ENCODE data around the gene ATP1A1. TPM values are rescaled to one million over a fixed set of nuclear protein-coding genes. Genes with fewer than 3 reads are reported as not detected.
A peak's percentile ranks its signal among the peaks of the same experiment; 100 is the strongest.

Gene ATP1A1
- total and polyA plus RNA-seq, 4 donors = 138 to 216 (median 186) TPM

DNA sequence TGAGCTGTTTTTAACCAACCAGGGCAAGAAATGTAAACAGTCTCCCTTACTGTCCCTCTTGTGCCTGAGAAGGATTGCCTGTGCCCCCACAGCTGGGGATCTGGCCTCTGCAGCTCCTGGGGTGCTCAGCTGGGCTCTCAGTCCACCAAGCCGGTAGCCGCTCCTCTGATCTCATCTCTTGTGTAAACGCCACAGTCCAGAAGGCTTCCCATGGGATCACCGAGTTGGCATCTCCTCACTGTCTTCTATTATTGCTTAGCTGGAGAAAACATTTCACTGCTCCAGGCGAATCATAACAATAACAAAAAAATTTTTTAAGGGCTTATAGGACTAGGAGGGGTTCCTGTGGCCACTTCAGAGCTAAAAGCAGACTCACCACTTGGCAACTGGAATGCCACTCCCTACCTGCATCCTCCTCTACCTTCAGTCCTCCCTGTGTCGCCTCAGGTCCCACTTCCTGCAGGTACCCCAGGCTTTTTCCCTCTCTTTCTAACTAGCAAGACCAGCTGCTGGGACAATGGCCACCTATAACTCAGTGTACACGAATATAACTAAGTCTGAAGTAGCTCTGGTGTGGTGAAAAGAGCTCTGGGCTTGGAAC, 75.8 kb downstream of the ATP1A1 start:
- intact Hi-C loops (cut with DNase I) = no loop called here

DNA sequence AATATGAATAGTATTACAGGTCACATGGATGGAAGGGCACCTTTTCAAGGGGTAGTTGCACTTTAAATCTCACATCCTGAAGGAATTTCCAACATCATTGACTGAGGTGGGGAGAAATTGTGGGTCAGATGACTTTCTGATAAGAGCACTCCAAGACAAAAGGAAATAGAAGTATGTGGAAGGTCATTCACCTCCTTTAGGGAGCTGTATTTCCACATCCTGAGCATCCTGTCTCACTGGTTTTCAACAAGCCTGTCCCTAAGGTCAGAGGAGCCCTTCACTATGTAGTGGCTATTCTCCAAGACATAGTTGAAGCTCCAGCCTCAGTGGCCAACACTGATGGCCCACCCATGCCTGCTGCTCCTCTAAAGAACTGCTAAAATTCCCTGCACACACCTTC, 76.5 kb downstream of the ATP1A1 start:
- H3K27me3 ChIP-seq (ENCODE audit: control insufficient read depth in 1 of 2, insufficient read depth in 2 of 2, low read length in 1 of 2) = no peaks in the 10 kb centered on the region
- H3K4me3 ChIP-seq (ENCODE audit: low read length in 2 of 2) = no peak overlapping the region
- intact Hi-C loops (cut with DNase I) = no loop called here
- no peaks in the 10 kb centered on the region for H3K9me3 ChIP-seq (ENCODE audit: control insufficient read depth, low read length)
- H3K27ac ChIP-seq (ENCODE audit: low read depth in 1 of 2, low read length in 2 of 2) = no peak overlapping the region
- H3K36me3 ChIP-seq (ENCODE audit: control insufficient read depth in 1 of 2, insufficient read depth in 2 of 2, low read length in 1 of 2) = no peaks in the 10 kb centered on the region
- DNase-seq = no peak
- no peak for ATAC-seq (ENCODE audit: low FRiP score)
- H3K4me1 ChIP-seq (ENCODE audit: control insufficient read depth in 1 of 2, insufficient read depth in 2 of 2, low read length in 2 of 2) = peaks cover 0 to 6% of the 10 kb centered on the region in 2 donors

More for the DNA sequence above, 75.8 kb downstream of the ATP1A1 start:
- 13 to 18% methylated on average over 7 of the region's 7 CpGs for WGBS, 2 donors
- Histone ChIP-seq H3K4me1 (ENCODE audit: control insufficient read depth in 1 of 2, insufficient read depth in 2 of 2, low read length in 2 of 2) (peaks cover 0 to 6% of the 10 kb centered on the region in 2 donors), H3K27ac (ENCODE audit: low read depth in 1 of 2, low read length in 2 of 2) (no peak overlapping the region), H3K9me3 (ENCODE audit: control insufficient read depth, low read length) (no peaks in the 10 kb centered on the region), H3K27me3 (ENCODE audit: control insufficient read depth in 1 of 2, insufficient read depth in 2 of 2, low read length in 1 of 2) (no peaks in the 10 kb centered on the region), H3K4me3 (ENCODE audit: low read length in 2 of 2) (no peak overlapping the region), H3K36me3 (ENCODE audit: control insufficient read depth in 1 of 2, insufficient read depth in 2 of 2, low read length in 1 of 2) (no peaks in the 10 kb centered on the region)
- no peak for ATAC-seq (ENCODE audit: low FRiP score)
- DNase-seq = peak in 1 of 2 donors; percentile 61

DNA sequence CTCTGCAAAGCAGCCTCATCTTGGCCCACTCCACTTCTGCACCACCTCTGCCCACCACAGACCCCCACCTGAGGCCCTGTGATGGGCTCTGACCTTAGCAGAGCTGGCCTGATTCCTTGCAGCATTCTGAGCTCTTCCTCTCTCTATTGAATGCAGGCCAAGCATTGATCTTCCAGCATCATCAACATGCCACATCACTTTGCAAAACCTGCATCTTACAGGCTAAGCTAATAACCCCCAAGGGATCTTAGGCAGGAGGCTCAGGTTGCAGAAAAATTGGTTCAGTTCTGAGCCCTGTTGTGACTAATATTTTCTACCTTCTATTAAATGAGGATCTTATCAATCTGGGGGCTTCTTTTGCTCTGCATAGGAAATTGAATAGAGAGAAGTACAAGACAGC, 78.7 kb downstream of the ATP1A1 start:
- no peak for DNase-seq
- intact Hi-C loops (cut with DNase I) = no loop called here
- Histone ChIP-seq H3K27ac (ENCODE audit: low read depth in 1 of 2, low read length in 2 of 2) (no peak overlapping the region), H3K27me3 (ENCODE audit: control insufficient read depth in 1 of 2, insufficient read depth in 2 of 2, low read length in 1 of 2) (no peaks in the 10 kb centered on the region), H3K4me1 (ENCODE audit: control insufficient read depth in 1 of 2, insufficient read depth in 2 of 2, low read length in 2 of 2) (peaks cover 0 to 6% of the 10 kb centered on the region in 2 donors), H3K4me3 (ENCODE audit: low read length in 2 of 2) (no peak overlapping the region), H3K9me3 (ENCODE audit: control insufficient read depth, low read length) (no peaks in the 10 kb centered on the region), H3K36me3 (ENCODE audit: control insufficient read depth in 1 of 2, insufficient read depth in 2 of 2, low read length in 1 of 2) (no peaks in the 10 kb centered on the region)
- no peak for ATAC-seq (ENCODE audit: low FRiP score)

DNA sequence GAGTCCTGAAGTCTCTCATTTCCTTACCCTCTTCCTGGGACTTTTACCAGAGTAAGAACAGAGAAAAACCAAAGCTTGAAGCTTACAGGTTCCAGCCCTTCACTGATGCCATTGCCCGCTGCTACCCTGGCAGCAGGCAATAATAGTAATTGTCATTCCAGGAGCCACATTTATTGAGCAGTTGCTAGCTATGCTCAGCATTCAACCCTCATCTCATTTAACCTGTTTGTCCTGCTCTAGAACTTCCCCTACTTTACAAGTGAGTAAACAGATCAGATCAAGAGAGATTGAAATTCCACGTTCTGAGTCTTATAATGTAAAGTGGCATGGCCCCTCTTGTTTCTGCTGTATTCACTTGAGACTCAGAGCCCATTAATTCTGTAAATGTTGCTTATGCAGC, 80.4 kb downstream of the ATP1A1 start:
- no peaks in the 10 kb centered on the region for H3K27me3 ChIP-seq (ENCODE audit: control insufficient read depth in 1 of 2, insufficient read depth in 2 of 2, low read length in 1 of 2)
- 88 to 90% methylated on average over 2 of the region's 2 CpGs for WGBS, 2 donors
- intact Hi-C loops (cut with DNase I) = no loop called here
- peaks cover 0 to 6% of the 10 kb centered on the region in 2 donors for H3K4me1 ChIP-seq (ENCODE audit: control insufficient read depth in 1 of 2, insufficient read depth in 2 of 2, low read length in 2 of 2)
- no peaks in the 10 kb centered on the region for H3K36me3 ChIP-seq (ENCODE audit: control insufficient read depth in 1 of 2, insufficient read depth in 2 of 2, low read length in 1 of 2)
- no peak for DNase-seq
- no peaks in the 10 kb centered on the region for H3K9me3 ChIP-seq (ENCODE audit: control insufficient read depth, low read length)
- H3K27ac ChIP-seq (ENCODE audit: low read depth in 1 of 2, low read length in 2 of 2) = no peak overlapping the region
- no peak for ATAC-seq (ENCODE audit: low FRiP score)
- H3K4me3 ChIP-seq (ENCODE audit: low read length in 2 of 2) = no peak overlapping the region

DNA sequence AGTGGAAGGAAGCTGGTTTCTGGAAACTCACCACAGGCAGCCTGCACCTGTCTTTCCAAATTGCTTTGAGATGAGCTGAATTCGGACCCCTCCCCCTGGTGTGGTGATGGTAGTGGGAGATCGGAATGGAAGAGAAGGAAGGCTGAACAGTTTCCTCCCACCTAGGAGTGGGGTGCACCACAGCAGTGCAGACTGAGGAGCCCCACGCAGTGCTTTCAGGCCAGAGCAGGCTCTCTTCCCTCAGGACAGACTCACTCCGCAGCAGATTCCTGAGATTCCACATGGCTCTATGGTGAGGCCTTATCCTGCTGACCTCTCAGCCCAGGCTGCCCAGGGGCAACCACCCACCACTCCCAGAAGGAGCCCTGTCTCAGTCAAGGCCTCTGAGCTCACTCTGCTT, 80.9 kb downstream of the ATP1A1 start:
- Histone ChIP-seq H3K4me1 (ENCODE audit: control insufficient read depth in 1 of 2, insufficient read depth in 2 of 2, low read length in 2 of 2) (peaks cover 0 to 2% of the 10 kb centered on the region in 2 donors), H3K9me3 (ENCODE audit: control insufficient read depth, low read length) (no peaks in the 10 kb centered on the region), H3K27ac (ENCODE audit: low read depth in 1 of 2, low read length in 2 of 2) (no peak overlapping the region), H3K36me3 (ENCODE audit: control insufficient read depth in 1 of 2, insufficient read depth in 2 of 2, low read length in 1 of 2) (no peaks in the 10 kb centered on the region), H3K4me3 (ENCODE audit: low read length in 2 of 2) (no peak overlapping the region), H3K27me3 (ENCODE audit: control insufficient read depth in 1 of 2, insufficient read depth in 2 of 2, low read length in 1 of 2) (no peaks in the 10 kb centered on the region)
- ATAC-seq (ENCODE audit: low FRiP score) = no peak
- 90% methylated on average over 4 of the region's 4 CpGs for WGBS, 2 donors
- intact Hi-C loops (cut with DNase I) = no loop called here
- no peak for DNase-seq

Other genes starting within 250 kb of the ATP1A1 start
- gene CD58, start 197.8 kb downstream of the ATP1A1 start, total RNA-seq = 10 to 100 TPM; 28.6 to 30.7 TPM
- gene CD58, start 197.8 kb downstream of the ATP1A1 start, polyA plus RNA-seq = 10 to 100 TPM; 32.4 to 45.4 TPM

Data from aorta (tissue), 5 donors.